SIG-M5 treated with dmso at 0.1 percent for 504 hours (cell line): ENCODE data around the gene OR2C3.
"Not testable (repeated sequence)": the region's sequence is repeated elsewhere in the genome, so short reads cannot be mapped to it uniquely, and the experiment has no call there.

Source experiments
- DNase-seq: peaks from one replicate; lab custom pipeline; 2025; ENCODE audit not compliant: unreplicated experiment; lab: John Stamatoyannopoulos, UW

The OR2C3 gene

GRCh38 chr1:247518613-247518891 lies 17.7 kb downstream of the OR2C3 start:
- DNase-seq: no peak

- DNase-seq: no peak
These were observed 18.2 kb downstream of the OR2C3 start for GRCh38 chr1:247517795-247518612.

GRCh38 chr1:247506831-247507230 lies 29.4 kb downstream of the OR2C3 start:
- no peak for DNase-seq

GRCh38 chr1:247500865-247501264 lies 35.4 kb downstream of the OR2C3 start:
- DNase-seq: peak; percentile 77

GRCh38 chr1:247496581-247497285 lies 39.5 kb downstream of the OR2C3 start:
- DNase-seq: no peak

GRCh38 chr1:247494767-247495166 lies 41.5 kb downstream of the OR2C3 start:
- peak; percentile 95 for DNase-seq

- peak; percentile 12 for DNase-seq
These were observed 43.1 kb downstream of the OR2C3 start for GRCh38 chr1:247493106-247493505.

- no peak for DNase-seq
These were observed 44.9 kb downstream of the OR2C3 start for GRCh38 chr1:247491328-247491727.

- DNase-seq: peak; percentile 75
These were observed 49.2 kb downstream of the OR2C3 start for GRCh38 chr1:247487057-247487456.

GRCh38 chr1:247482747-247483146 lies 53.5 kb downstream of the OR2C3 start:
- DNase-seq: no peak

- DNase-seq: not testable (repeated sequence)
These were observed 59.7 kb downstream of the OR2C3 start for GRCh38 chr1:247476328-247477058.

GRCh38 chr1:247475793-247476192 lies 60.4 kb downstream of the OR2C3 start:
- no peak for DNase-seq
